ENCODE results near the gene ISCA1.

ISCA1 gene

DNA sequence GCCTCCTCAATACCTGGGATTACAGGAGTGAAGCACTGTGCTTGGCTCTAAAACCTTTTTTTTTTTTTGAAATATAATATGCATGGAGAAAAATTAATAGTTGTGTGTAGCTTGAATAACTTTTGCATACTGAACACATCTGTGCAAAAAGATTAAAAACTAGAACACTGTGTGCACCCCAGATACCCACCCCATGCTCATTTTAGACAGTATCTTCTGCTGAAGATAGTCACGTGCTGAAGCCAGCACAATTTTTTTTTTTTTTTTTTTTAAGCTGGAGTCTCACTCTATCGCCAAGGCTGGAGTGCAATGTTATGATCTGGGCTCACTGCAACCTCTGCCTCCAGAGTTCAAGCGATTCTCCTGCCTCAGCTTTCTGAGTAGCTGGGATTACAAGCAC, 62.7 kb downstream of the ISCA1 start:
- no peak for ATAC-seq

DNA sequence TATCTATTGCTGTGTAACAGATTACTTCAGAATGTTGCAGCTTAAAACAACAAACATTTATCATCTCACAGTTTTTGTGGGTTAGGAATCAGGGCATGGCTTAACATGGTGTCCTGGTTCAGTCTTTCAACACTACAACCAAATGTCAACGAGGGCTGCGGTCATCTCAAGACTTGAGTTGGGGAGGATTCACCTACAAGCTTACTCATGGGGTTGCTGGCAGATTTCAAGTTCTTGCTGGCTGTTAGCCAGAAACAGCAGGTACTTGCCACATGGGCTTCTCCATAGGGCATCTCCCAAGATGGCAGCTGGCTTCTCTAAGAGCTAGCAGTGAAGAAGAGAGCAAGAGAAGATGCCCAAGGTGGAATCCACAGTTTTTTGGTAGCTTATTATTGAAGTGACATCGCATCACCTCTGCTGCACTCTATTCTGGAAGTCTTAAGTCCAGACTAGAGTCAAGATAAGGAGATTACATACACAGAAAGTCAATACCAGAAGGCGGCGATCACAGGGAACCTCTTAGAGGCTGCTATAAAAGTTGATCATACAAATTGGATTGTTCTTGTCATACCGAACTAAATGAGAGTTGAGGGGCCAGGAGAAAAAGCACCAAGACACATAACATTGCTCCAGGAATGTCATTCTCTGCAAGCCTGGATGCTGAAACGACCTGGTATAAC, 65.1 kb downstream of the ISCA1 start:
- no peak for ATAC-seq

All from activated CD4-positive, CD25-positive, alpha-beta regulatory T cell treated with anti-CD3 and anti-CD28 coated beads, Interleukin-2, amount 50 U/mL, for 24 hours (primary cell).